CD4-positive, alpha-beta T cell treated with Interleukin-4 for 1 hour (primary cell): Measurements from ENCODE around the gene TBX21.

Experiments
- DNase-seq, 2 donors: peaks; one replicate each; pipeline ENCODE4 v3.0.0-alpha.2; 2020 to 2022

TBX21 gene

DNA sequence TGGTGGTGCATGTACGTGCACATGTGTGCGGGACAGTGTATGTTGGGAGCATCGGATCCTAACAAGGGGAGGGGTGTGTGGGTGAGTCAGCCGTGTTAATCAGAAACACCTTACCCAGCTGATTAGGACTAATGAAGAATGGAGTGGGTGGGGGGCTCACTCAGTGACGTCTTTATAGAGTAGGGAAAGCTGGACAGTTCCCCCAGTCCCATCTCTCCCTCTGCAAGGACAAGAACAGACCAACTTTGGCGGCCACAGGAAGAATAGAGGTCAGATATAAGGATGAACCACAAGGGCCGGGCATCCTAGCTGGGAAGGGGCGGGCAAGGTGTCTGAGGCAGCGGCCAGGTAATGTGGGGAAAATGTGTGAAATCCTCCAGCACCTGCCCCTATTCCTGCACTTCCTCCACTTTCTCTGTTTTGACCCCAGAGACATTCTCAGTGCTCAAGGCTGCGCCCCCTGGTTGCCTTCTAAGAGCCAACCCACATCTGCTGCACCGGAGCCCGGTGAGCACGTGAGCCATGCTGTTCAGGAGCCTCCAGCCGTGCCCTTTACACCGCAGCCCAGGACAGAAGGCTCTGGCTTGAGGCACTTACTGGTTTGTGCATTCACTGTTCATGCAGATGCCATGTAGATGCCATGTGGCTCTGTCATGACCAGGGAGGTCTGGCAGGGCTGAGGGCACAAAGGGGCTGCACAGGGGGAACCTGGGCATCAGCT lies 18.9 kb upstream of the TBX21 start:
- DNase-seq = no peak

DNA sequence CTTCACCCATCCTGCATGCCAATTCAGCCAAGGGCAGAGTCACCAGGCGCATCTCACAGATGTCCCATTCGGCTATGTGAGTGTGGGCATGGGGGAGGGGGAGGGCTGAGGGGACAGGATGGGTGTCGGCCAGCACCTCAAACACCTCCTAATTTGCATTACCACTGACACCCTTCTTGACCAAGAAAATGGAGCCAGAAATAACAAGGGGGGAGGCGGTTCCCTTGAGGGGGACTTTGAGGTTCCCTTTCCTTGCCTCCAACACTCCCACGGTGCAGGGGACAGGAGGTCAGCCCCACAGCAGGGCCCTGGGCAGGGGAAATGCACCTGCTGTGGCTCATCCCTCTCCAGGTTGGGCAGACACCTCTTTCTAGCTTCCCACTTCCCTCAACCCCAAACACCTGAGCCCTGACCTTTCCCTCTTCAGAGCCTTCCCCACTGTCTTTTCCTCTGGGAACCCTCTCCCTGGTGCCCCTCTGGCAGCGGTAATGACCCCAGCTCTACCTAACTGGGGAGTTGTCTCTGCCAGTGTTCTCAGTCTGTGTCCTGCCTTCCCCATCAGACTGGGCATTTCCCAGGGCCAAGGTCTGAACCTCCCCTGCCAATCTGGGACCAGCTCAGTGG lies 18.2 kb upstream of the TBX21 start:
- DNase-seq = peak; percentile 38 to 49

- DNase-seq = no peak
Observed at GRCh38 chr17:47715669-47716325, 17.2 kb upstream of the TBX21 start.

GRCh38 chr17:47716375-47716774 lies 16.7 kb upstream of the TBX21 start:
- no peak for DNase-seq

GRCh38 chr17:47717261-47717697 lies 15.8 kb upstream of the TBX21 start:
- peak in 1 of 2 donors; percentile 49 for DNase-seq

DNA sequence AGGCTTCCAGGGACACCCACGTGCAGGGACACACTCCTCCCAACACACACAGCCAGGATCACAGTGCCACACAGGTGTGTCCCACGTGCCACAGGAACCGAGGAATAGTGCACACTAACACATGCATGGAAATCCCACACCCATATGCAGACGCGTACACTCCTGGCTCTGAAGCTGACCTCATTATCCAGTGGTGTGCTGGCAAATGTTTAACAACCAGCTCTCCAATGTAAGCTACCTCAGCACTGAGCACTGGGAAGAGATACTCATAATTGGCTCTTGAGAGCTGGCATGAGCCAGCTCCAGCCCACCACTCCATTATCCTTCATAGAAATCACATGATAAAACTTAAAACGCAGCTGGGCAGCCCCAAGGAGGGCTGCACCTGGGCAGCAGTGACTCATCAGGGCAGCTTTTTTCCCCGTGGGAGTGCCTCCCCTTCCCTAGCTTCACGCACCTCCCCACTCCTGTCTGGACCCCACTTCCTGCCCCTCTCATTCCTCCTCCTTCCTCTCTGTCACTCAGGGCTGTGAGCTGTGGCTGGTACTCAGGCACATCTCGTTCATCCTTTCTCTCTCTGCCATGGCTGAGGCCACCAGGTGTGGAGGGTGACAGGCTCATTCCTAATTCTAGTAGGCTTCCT lies 14.9 kb upstream of the TBX21 start:
- no peak for DNase-seq

- DNase-seq = no peak
Observed at GRCh38 chr17:47718634-47719405, 14.2 kb upstream of the TBX21 start.

DNA sequence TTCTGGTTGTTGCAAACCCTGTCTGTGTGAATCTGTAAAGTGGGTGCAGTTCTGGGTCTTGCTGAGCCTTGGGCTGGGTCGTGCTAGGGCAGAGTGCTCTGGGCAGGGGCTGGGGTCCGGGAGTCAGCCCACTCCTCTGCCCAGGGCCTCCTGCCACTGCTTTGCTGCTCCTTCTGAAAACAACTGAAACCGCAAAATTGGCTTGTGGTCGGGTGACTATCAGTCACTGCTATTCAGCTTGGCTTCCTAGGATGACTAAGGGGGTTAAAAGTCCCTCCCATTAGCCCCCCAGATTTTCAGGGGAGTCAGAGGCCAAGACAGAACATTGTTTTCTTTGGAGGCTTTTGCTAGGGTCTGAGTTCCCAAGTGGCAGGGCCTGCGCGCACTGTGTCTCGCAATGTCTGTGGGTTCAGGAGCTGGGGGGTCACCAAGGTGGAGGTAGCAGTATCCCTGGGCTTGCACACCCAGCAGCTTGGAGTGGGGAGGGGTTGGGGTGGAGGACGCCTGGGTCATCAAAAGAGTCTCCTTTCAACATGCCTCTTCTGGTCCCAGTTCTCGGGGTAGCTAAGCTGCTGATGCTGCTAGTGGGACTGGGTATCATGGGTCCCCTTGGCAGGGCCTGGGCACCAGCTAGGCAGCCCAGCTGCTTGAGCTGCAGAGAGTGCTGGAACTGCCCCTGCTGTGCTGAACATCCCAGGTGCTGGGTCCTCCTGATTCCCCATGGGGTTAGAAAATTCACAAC lies 13.5 kb upstream of the TBX21 start:
- no peak for DNase-seq

GRCh38 chr17:47720196-47720595 lies 12.8 kb upstream of the TBX21 start:
- DNase-seq = no peak

DNA sequence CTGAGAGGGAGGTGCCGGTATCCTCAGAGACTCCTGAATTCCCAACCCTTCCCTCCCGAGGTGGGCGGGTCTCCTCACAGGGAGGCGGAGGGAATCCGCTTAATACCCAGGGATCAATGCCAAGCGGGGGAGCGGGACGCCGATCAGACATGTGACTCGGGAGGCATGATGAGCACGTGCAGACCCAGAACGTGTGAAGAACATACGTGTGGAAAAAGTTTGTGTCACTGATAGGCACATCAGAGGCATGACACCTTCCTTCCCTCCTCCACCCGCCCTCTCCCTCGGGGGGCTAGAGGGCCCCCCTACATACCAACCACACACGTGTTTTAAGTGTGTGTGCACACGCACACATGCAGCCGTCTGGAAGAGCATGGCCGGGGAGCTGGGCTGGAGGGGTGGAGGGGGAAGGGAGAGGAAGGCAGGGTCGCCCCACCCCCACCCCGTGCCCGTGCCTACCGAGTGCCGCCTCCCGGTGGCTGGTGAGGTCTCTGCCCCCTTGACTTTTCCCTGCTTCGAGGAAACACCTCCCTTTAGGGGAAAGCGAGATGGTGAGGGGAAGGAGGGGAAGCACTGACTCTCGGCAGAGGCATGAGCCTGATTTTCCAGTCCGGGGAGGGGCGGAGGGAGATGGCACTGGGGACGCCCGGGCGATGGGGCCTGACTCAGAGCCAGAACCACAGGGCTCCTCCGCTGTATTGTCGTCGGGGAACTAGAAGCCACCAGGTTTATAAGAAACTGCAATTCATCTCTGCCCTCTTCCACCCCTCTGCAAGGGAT lies 12.1 kb upstream of the TBX21 start:
- DNase-seq = peak; percentile 42 to 63

DNA sequence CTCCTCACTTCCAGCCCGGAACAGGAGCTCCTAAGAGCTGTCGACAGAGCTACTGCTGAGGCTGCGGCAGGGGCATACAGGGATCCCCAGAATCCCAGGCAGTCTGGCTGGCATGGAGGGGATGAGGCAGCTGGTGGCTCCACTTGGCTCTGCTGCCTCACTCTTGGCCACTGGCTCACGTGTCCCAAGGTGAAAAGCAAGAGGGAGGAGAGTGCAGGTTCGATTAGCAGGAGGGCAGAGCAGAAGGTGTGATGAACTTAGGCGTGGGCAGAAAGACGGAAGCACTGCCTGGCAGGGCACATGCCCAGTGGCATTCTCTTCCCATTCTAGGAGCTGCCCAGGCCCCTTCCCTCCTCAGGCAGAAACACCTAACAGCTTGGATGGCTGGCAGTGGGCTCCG lies 11.3 kb upstream of the TBX21 start:
- DNase-seq = no peak

DNA sequence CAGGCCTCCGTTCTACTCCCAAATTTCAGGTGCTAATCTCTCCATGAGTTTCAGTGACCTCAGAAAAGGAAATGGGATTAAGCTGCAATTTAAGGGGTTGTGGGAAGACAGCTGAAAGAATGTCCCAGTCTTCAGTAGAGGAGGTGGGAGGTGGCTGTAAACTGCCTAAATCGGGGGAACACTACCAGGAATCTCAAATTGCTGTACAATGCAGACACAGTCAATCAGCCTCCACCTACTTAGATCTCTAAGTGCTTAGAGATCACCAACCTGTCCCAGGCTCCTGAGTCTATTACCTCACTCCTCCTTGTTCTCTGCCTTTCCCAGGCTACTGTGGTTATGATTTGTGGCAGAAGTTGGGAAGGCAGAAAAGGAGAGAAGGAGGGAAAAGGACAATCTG lies 8.3 kb upstream of the TBX21 start:
- DNase-seq = no peak

GRCh38 chr17:47725446-47726111 lies 7.5 kb upstream of the TBX21 start:
- no peak for DNase-seq

- no peak for DNase-seq
Observed at GRCh38 chr17:47726796-47727703, 6.0 kb upstream of the TBX21 start.

- no peak for DNase-seq
Observed at GRCh38 chr17:47727704-47728036, 5.4 kb upstream of the TBX21 start.

DNA sequence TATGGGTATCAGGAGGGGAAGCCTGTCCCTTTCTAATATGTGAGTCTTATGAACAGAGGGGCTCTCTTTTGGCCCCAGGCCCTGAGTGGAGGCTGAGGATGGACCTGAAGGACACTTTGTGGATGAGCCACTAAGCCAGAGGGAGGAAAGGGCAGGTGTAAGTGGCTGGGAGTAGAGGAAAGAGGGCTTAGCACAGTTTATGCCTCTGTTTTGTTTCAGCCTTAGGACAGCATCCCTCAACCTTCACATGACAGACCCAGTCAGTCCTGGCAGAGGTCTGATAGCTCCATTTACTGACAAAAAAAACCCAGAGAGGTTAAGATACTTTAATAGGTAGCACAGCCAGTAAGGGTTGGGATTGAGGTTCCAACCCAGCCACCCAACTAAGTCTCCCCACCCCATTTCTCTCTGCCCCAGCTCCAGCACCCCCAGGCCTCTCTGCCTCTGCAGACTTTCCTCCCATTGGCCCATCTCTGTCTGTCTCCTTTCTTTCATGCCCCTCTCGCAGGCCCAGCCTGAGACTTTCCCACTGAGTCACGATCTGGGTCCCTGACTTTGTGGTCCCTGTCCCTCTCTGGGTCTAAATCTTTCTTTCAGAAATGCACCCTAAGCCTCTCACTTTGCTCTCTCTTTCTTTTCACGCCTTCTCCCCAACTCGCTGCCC lies 4.7 kb upstream of the TBX21 start:
- DNase-seq = no peak

DNA sequence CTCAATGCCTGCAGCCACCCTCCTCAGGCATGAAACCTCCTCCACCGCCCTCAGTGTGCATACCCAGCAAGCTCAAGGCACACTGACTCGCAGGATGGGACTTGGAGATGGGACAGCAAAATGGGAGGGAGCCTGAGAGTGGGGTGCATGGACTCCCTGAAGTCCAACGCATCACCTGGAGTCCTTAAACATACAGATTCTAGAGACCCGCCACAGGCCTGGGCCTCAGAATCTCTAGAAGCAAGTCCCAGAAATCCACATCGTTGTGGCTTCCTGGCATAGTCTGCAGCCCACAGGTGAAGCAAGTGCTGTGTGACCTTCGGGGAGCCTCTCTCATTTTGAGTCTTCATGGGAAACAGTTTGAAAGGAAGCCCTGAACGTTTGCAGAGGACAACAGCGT lies 3.6 kb upstream of the TBX21 start:
- DNase-seq = no peak

GRCh38 chr17:47730681-47731080 lies 2.4 kb upstream of the TBX21 start:
- no peak for DNase-seq

DNA sequence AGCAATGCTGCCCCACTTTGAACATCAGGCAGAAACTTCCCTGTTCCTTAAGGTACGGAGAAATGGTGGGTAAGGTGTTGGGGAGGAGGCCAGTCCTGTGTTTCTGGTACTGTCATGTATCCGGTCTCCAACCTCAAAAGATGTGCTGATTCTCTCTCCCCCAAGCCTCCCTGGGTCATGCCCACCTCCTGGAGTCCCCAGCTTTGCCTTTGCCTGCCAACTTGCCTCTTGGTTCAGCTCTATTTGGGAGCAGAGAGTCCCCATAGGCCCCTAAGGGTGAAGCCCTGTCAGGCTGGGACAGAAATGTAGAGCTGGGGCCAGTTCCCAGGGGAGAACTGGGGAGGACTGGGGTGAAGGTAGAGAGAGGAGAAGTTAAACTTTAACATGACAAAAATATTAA lies 1.6 kb upstream of the TBX21 start:
- DNase-seq = no peak
